ENCODE results near the gene CNIH3. TPM values are rescaled to one million over a fixed set of nuclear protein-coding genes. Genes with fewer than 3 reads are reported as not detected.

Gene CNIH3
- total RNA-seq, 3 donors from 2014 or later (not counting 1 experiment from before 2014, with no cell fraction given): 2.8 to 5.4 (median 5.0) TPM

DNA sequence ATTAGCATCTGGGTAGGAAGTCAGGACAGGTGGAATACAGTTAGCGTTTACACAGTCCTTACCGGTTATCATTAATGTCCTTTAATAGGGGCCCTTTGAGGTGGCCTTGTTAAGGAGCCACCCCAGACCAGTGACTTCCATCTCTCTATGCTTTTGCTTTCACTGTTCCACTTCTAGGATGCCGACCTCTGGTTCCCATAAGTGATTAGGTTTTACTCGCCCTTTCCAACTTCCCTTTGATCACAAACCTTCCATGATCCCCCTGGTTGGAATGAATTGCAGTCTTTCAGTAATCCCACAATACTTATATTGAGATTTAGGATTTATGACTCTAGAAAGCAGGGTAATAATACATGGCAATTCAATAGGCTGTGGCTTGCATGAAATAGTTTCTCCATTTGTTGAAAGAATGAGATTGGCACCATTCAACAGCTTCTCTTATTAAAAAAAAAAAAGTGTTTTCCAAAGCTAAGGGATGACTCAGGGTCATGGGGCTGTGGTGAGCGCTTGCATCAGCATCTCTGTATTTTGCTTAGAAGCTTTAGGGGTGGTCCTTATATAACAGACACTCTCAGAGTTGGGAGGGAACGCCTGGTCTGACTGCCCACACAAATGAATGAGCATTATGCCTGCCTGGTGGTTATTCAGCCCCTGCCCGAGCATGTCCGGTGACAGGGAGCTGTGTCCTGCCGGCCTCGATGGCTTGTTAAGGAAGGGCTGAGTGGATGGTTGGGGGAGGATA is 110.5 kb downstream of the CNIH3 start:
- no peak overlapping the region for H3K4me3 Mint-ChIP-seq
- H3K27ac ChIP-seq (ENCODE audit: low read length): no peak overlapping the region
- intact Hi-C loops (cut with micrococcal nuclease): no loop called here
- no peak overlapping the region for H3K4me3 ChIP-seq (ENCODE audit: low read length)
- H3K27ac Mint-ChIP-seq: no peak overlapping the region
- H3K4me1 Mint-ChIP-seq: no peaks in the 10 kb centered on the region
- TF ChIP-seq, protein P1, sequence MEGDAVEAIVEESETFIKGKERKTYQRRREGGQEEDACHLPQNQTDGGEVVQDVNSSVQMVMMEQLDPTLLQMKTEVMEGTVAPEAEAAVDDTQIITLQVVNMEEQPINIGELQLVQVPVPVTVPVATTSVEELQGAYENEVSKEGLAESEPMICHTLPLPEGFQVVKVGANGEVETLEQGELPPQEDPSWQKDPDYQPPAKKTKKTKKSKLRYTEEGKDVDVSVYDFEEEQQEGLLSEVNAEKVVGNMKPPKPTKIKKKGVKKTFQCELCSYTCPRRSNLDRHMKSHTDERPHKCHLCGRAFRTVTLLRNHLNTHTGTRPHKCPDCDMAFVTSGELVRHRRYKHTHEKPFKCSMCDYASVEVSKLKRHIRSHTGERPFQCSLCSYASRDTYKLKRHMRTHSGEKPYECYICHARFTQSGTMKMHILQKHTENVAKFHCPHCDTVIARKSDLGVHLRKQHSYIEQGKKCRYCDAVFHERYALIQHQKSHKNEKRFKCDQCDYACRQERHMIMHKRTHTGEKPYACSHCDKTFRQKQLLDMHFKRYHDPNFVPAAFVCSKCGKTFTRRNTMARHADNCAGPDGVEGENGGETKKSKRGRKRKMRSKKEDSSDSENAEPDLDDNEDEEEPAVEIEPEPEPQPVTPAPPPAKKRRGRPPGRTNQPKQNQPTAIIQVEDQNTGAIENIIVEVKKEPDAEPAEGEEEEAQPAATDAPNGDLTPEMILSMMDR (IDR thresholded peaks at IDR 0.05): no peak
- WGBS (ENCODE audit: insufficient coverage): 81% methylated on average over 10 of the region's 10 CpGs
- H3K27me3 Mint-ChIP-seq (ENCODE audit: low read depth in 2 of 2): no peaks in the 10 kb centered on the region
- H3K9me3 ChIP-seq (ENCODE audit: control insufficient read depth, insufficient read depth, low read length): no peaks in the 10 kb centered on the region
- no peaks in the 10 kb centered on the region for H3K36me3 Mint-ChIP-seq
- no peaks in the 10 kb centered on the region for H3K36me3 ChIP-seq (ENCODE audit: control insufficient read depth, insufficient read depth, low read length)
- ATAC-seq: no peak
- H3K27me3 ChIP-seq (ENCODE audit: control insufficient read depth, insufficient read depth, low read length): no peaks in the 10 kb centered on the region
- DNase-seq: no peak
- H3K4me1 ChIP-seq (ENCODE audit: control insufficient read depth, insufficient read depth, low read length): no peaks in the 10 kb centered on the region
- no peaks in the 10 kb centered on the region for H3K9me3 Mint-ChIP-seq

DNA sequence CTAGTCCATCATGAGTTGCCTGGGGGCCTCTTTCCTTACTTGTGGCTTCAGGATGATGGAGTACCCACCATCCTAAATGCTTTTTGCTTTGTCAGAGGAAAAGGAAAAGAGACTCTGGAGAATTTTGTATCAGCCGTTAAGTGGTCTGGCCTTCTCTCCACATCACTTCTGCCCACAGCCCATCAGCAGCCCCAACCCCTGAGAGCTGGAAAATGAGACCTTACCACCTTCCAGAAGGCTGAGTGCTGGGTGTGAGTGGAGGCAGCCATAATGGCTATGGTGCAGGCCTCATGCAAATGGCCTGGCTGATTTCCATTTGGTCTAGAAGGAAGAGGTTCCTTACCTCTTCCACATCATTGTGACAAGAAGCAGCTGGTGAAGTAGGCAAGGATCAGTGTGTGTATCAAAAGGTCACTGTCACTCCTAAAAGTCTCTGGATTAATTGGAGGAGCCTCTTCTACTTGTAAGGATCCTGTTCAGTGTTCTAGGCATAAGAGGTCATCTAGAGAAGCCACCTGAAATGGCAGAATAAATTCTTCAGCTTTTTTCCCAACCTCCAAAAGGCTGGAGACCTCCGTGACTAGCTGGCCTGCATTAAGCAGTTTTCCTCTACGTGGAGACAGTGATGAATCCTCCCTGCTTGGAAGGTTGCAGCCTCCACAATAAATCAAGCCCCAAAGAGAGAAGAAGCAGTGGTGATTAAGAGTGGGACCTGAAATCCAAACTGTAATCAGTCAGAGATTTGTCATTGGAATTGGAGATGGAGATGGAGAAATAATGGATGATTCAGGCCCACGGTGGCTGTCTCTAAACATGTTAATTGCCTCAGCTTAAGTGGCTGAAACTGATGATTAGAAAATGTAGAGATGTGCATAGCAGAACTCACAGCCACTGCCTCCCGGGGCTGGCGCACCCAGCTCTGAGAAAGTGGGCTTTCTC is 111.5 kb downstream of the CNIH3 start:
- no peaks in the 10 kb centered on the region for H3K4me1 ChIP-seq (ENCODE audit: control insufficient read depth, insufficient read depth, low read length)
- Mint-ChIP-seq H3K4me1 (no peaks in the 10 kb centered on the region), H3K27me3 (ENCODE audit: low read depth in 2 of 2) (no peaks in the 10 kb centered on the region), H3K4me3 (no peak overlapping the region), H3K9me3 (no peaks in the 10 kb centered on the region), H3K36me3 (no peaks in the 10 kb centered on the region), H3K27ac (no peak overlapping the region)
- intact Hi-C loops (cut with micrococcal nuclease): no loop called here
- H3K4me3 ChIP-seq (ENCODE audit: low read length): no peak overlapping the region
- 76% methylated on average over 5 of the region's 6 CpGs for WGBS (ENCODE audit: insufficient coverage)
- H3K9me3 ChIP-seq (ENCODE audit: control insufficient read depth, insufficient read depth, low read length): no peaks in the 10 kb centered on the region
- DNase-seq: no peak
- TF ChIP-seq, protein P1 (IDR thresholded peaks at IDR 0.05): no peak
- no peak for ATAC-seq
- no peaks in the 10 kb centered on the region for H3K36me3 ChIP-seq (ENCODE audit: control insufficient read depth, insufficient read depth, low read length)
- H3K27ac ChIP-seq (ENCODE audit: low read length): no peak overlapping the region
- H3K27me3 ChIP-seq (ENCODE audit: control insufficient read depth, insufficient read depth, low read length): no peaks in the 10 kb centered on the region

DNA sequence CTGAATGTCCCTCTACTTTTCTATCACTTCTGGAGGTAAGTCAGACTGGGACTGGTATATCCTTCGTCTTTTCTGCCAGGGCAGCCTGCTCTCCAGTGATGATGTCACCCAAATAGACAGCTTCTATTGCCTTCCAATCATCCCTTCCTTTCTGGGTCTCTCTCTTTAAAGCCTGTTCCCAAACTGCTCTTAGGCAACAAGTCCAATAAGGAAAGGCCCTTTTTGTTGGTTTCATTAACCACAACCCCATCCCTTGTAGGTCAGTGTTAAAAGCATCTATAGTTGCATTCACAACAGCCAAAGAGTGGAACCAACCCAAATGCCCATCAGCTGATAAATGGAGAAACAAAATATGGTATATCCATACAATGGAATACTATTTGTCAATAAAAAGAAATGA is 114.4 kb downstream of the CNIH3 start:
- 68% methylated on average over 1 of the region's 1 CpG for WGBS (ENCODE audit: insufficient coverage)
- H3K9me3 Mint-ChIP-seq: no peaks in the 10 kb centered on the region
- intact Hi-C loops (cut with micrococcal nuclease): no loop called here

More for the DNA sequence above, 114.4 kb downstream of the CNIH3 start:
- DNase-seq (no peak), ATAC-seq (no peak)
- Mint-ChIP-seq H3K27me3 (ENCODE audit: low read depth in 2 of 2) (no peaks in the 10 kb centered on the region), H3K4me3 (no peak overlapping the region), H3K4me1 (peaks cover 0 to 12% of the 10 kb centered on the region in 2 donors), H3K27ac (no peak overlapping the region), H3K36me3 (no peaks in the 10 kb centered on the region)
- H3K27ac ChIP-seq (ENCODE audit: low read length): no peak overlapping the region
- H3K4me1 ChIP-seq (ENCODE audit: control insufficient read depth, insufficient read depth, low read length): peaks cover 9% of the 10 kb centered on the region
- no peaks in the 10 kb centered on the region for H3K9me3 ChIP-seq (ENCODE audit: control insufficient read depth, insufficient read depth, low read length)
- H3K27me3 ChIP-seq (ENCODE audit: control insufficient read depth, insufficient read depth, low read length): no peaks in the 10 kb centered on the region
- TF ChIP-seq, protein P1 (IDR thresholded peaks at IDR 0.05): no peak
- no peaks in the 10 kb centered on the region for H3K36me3 ChIP-seq (ENCODE audit: control insufficient read depth, insufficient read depth, low read length)
- H3K4me3 ChIP-seq (ENCODE audit: low read length): no peak overlapping the region
